ENCODE measurements around the gene DRAM1. TPM values are rescaled to one million over a fixed set of nuclear protein-coding genes. Genes with fewer than 3 reads are reported as not detected.

The DRAM1 gene
- total RNA-seq, 4 donors from 2014 or later, result 10.0 to 24.9 (median 17.8) TPM

DNA sequence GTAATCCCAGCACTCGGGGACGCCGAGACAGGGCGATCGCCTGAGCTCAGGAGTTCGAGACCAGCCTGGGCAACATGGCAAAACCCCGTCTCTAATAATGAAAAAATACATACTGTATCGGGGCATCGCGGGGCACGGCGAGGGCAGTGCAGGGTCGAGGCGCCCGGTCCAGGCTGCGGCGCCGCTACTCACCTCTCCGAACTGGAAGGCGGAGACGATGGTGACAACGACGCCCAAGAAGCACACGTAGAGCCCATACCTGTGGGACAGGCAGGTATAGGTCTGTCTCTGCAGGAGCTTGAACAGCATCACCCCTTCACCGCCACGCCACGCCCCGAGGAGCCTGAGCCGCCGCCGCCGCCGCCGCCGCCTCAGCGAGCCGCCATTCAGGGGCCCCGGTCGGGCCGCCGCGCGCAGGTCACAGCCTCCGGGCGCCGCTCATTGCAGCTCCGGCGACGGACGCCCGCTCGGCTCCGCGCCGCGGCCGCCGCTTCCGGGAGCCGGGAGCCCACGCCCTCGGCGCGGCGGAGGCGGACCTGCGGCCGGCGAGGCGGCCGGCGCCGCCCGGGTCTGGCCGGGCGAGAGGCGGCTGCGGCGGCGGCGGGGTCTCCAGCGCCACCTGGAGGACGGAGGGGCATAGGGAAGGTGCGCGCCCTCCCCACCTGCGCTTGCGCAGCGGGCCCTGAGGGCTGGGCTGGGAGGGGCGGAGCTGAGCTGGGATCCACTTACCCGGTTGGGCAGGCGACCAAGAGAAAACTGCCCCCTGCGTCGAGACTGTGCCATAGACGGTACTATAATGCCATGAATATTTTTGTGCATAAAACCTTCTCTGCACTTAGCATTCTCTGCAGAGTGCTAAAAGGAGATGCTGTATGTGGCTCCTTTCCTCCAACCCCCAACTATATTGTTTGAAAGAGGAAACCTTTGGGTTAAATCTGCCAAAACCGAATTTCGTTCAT, 46.7 kb upstream of the DRAM1 start, which contains the start of gene GNPTAB:
GNPTAB (minus strand) TSS at position 593 of the 959 bp plus-strand sequence; CDS start at position 309, 284 bp downstream.
- Histone ChIP-seq H3K27me3 (no peaks in the 10 kb centered on the region), H3K27ac (replicated peaks in 1 of 4) (peak within 1 kb of the TSS; percentile 85 to 89 (median 86)), H3K4me1 (peaks cover 18 to 50% (median 41%) of the 10 kb centered on the region in 4 donors), H3K9me3 (no peaks in the 10 kb centered on the region), H3K4me3 (peak within 1 kb of the TSS; percentile 88 to 98 (median 90)), H3K36me3 (no peaks in the 10 kb centered on the region)
- WGBS, result 0% methylated on average over 8 of the region's 96 CpGs
- DNase-seq (ENCODE audit: extremely low spot score), result peak; percentile 96
- TF ChIP-seq, protein P1, sequence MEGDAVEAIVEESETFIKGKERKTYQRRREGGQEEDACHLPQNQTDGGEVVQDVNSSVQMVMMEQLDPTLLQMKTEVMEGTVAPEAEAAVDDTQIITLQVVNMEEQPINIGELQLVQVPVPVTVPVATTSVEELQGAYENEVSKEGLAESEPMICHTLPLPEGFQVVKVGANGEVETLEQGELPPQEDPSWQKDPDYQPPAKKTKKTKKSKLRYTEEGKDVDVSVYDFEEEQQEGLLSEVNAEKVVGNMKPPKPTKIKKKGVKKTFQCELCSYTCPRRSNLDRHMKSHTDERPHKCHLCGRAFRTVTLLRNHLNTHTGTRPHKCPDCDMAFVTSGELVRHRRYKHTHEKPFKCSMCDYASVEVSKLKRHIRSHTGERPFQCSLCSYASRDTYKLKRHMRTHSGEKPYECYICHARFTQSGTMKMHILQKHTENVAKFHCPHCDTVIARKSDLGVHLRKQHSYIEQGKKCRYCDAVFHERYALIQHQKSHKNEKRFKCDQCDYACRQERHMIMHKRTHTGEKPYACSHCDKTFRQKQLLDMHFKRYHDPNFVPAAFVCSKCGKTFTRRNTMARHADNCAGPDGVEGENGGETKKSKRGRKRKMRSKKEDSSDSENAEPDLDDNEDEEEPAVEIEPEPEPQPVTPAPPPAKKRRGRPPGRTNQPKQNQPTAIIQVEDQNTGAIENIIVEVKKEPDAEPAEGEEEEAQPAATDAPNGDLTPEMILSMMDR (IDR thresholded peaks at IDR 0.05), result peak; percentile 79 to 94 (median 86)
- no peak for TF ChIP-seq POLR2A (IDR thresholded peaks at IDR 0.05; ENCODE audit: low read depth)
- TF ChIP-seq POLR2AphosphoS5 (IDR thresholded peaks at IDR 0.05), result peak; percentile 12 to 57
- no peak for TF ChIP-seq EP300 (IDR thresholded peaks at IDR 0.05)
- intact Hi-C loops (cut with DNase I), result loop anchor here (2.0 to 5.0 kb wide), 3 partner anchors 38 to 134 kb away; partner anchors contain the start of gene CHPT1

- DNase-seq (ENCODE audit: extremely low spot score), result no peak
- H3K36me3 ChIP-seq, result no peaks in the 10 kb centered on the region
- TF ChIP-seq EP300 (IDR thresholded peaks at IDR 0.05), result no peak
- no peak for TF ChIP-seq POLR2AphosphoS5 (IDR thresholded peaks at IDR 0.05)
- TF ChIP-seq POLR2A (IDR thresholded peaks at IDR 0.05; ENCODE audit: low read depth), result no peak
- TF ChIP-seq, protein P1 (IDR thresholded peaks at IDR 0.05), result no peak
- H3K9me3 ChIP-seq, result no peaks in the 10 kb centered on the region
- H3K27ac ChIP-seq (replicated peaks in 1 of 4), result no peak overlapping the region
- H3K4me1 ChIP-seq, result peaks cover 13 to 38% (median 28%) of the 10 kb centered on the region in 4 donors
- intact Hi-C loops (cut with DNase I), result loop anchor here (5.0 kb wide), 1 partner anchor 40 kb away; no protein-coding TSS in a partner anchor
- no peaks in the 10 kb centered on the region for H3K27me3 ChIP-seq
- 33% methylated on average over 1 of the region's 1 CpG for WGBS
- H3K4me3 ChIP-seq, result no peak overlapping the region
Observed at GRCh38 chr12:101832030-101832429, 45.4 kb upstream of the DRAM1 start.

DNA sequence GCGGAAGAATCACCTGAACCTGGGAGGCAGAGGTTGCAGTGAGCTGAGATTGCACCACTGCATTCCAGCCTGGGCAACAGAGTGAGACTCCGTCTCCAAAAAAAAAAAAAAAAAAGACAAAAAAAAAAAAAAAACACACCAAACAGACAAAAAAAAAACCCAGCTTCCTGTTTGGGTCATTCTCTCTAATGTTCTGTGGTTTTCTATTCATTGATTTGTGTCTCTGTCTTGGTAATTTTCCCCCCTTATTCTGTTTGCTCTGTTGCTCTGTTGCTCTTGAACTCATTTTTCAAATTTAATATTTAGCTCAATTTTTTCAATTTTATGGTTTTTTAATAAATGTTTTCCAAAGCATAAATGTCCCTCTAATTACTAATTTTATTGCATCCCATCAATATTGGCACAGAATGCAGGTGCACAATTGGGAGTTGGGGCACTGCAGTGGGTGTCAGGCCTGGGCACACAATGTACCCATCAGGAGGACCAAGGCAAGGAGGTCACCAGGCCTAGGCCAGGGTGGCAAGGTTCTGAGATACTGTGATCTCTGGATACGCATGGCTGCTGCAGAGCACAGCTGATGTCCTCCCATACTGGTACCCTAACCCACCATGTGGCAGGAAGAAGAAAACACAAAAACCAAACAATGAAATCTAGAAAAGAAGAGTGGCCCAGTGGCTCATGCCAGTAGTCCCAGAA, 38.6 kb upstream of the DRAM1 start:
- Histone ChIP-seq H3K4me3 (no peak overlapping the region), H3K9me3 (no peaks in the 10 kb centered on the region), H3K4me1 (peaks cover 0 to 6% (median 3%) of the 10 kb centered on the region in 4 donors), H3K27ac (replicated peaks in 1 of 4) (no peak overlapping the region), H3K27me3 (no peaks in the 10 kb centered on the region), H3K36me3 (no peaks in the 10 kb centered on the region)
- intact Hi-C loops (cut with DNase I), result loop anchor here (2.0 kb wide), 1 partner anchor 64 kb away; no protein-coding TSS in a partner anchor
- no peak for DNase-seq (ENCODE audit: extremely low spot score)
- TF ChIP-seq POLR2A (IDR thresholded peaks at IDR 0.05; ENCODE audit: low read depth) (no peak), POLR2AphosphoS5 (IDR thresholded peaks at IDR 0.05) (no peak)
- TF ChIP-seq, protein P1 (IDR thresholded peaks at IDR 0.05), result no peak
- 70% methylated on average over 3 of the region's 3 CpGs for WGBS

DNA sequence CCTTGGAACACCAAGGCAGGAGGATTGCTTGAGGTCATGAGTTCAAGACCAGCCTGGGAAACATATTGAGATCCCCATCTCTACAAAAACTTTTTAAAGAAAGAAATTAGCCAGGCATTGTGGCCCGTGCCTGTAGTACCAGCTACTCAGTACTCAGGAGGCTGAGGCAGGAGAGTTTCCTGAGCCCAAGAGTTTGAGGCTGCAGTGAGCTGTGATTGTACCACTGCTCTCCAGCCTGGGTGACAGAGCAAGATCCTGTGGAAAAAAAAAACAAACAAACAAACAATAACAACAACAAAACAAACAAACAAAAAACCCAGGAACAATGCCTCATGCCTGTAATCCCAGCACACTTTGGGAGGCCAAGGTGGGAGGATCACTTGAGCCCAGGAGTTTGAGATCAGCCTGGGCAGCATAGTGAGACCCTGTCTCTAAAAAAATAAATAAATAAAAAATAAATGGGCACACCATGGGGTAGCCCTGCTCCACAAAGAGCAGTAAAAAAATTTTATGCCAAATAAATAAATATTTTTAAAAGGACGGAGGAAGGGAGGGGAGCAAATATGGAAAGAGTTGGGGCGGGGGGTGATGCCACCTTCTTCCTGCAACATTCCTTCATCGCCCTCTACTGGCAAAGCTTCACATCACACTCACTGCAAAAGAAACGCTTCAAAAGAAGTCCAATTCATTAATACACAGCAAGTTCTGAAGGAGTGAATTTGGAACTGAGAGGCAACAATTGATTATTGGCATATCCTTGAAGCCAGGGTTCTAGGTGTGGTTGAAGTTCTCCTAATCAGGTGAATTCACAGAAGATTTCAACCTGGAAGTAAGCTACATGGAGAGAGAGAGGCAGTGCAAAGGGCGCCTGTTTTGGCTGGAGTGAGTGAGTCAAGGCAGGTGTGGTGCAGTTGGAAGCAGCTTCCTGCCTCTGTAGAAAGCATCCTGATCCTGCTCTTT, 37.8 kb upstream of the DRAM1 start:
- no peaks in the 10 kb centered on the region for H3K36me3 ChIP-seq
- no peaks in the 10 kb centered on the region for H3K9me3 ChIP-seq
- no peaks in the 10 kb centered on the region for H3K27me3 ChIP-seq
- DNase-seq (ENCODE audit: extremely low spot score), result no peak
- no peak for TF ChIP-seq EP300 (IDR thresholded peaks at IDR 0.05)
- TF ChIP-seq POLR2AphosphoS5 (IDR thresholded peaks at IDR 0.05), result no peak
- TF ChIP-seq POLR2A (IDR thresholded peaks at IDR 0.05; ENCODE audit: low read depth), result no peak
- TF ChIP-seq, protein P1 (IDR thresholded peaks at IDR 0.05), result peak; percentile 83 to 94 (median 85)
- intact Hi-C loops (cut with DNase I), result loop anchor here (2.0 to 10.0 kb wide), 2 partner anchors 65 to 425 kb away; no protein-coding TSS in a partner anchor
- WGBS, result 35% methylated on average over 6 of the region's 6 CpGs
- no peak overlapping the region for H3K4me3 ChIP-seq
- H3K4me1 ChIP-seq, result peaks cover 0 to 6% (median 3%) of the 10 kb centered on the region in 4 donors
- no peak overlapping the region for H3K27ac ChIP-seq (replicated peaks in 1 of 4)
